GM18868 (cell line): ENCODE data around the gene CEP72.
"Not testable (repeated sequence)": the region's sequence is repeated elsewhere in the genome, so short reads cannot be mapped to it uniquely, and the experiment has no call there.

Experiments used
- ATAC-seq: cut with Tn5 transposase; IDR thresholded peaks from one replicate; pipeline ENCODE4 v1.9.1; 2021; ENCODE audit warnings: mild to moderate bottlenecking, moderate library complexity; ENCODE audit not compliant: unreplicated experiment

Gene CEP72

GRCh38 chr5:680836-681235, 68.7 kb downstream of the CEP72 start:
- not testable (repeated sequence) for ATAC-seq

DNA sequence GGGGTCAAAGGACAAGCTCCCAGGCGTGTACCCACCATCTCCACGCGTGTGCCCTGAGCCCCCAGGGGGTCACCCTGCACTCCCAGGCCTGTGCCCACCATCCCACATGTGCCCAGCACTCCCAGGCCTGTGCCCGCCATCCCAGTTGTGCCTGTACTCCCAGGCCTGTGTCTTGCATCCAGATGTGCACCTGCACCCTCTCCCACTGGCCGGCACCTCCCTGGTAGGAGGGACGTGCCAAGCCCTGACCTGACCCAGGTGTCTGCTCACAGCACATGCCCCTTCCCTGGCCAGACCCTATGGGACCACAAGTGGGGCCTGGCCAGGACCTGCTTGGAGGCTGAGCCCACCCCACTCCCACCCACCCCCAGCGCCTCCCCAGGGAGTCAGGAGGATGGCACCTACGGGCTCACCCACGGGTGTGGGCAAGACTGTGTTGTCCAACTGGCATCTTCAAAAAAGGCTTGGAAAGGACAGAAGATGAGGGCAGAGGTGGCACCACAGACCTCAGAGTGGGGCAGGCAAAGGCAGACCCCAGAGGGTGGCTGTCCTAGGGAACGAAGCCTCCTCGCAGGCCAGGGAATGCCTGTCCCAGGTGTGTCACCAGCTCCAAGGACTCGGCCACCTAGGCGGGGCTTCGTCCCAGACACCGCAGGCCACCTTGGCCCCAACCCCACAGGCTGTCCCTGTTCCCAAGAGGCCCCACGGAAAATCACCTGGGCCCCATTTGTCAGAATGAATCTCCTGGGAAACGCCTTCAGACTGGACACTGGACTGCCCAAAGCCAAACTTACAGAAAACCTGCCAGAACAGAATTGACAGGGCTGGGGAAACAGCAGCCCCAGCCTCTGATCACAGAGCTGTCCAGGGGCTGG, 69.4 kb downstream of the CEP72 start:
- ATAC-seq = not testable (repeated sequence)

- not testable (repeated sequence) for ATAC-seq
Measured at GRCh38 chr5:682216-682615, 70.1 kb downstream of the CEP72 start.

DNA sequence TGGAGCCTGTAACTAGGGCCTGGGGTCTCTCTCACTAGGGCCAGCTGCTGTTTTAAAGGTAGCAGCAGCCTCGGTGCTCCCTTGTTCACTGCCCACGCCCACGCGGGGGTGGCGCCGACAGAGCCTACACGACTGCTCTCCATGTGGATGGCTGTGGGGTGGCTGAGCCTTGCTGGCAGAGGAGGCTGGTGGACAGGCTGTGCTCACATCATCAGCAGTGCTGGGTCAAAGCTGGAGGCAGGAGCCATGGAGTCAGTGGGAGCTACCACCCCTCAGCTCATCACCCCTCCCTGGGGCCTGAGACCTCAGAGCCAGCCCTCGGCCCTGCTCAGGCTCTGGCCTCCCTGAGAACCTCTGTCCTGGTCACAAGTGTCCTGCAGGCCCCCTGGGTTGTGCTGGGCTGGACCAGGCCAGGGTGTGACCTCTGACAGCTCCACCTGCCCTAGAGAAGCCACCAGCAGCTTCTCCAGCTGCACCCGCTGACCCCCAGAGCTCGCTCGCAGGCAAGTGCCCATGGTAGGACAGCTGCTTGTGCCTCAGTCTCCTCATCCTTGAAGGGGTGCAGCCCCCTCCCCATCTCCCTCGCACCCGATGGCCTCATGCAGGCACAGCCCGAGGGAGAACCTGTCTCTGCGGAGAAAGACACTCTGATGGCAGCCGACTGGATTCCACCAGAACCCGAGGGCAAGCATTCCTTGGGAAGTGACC, 70.7 kb downstream of the CEP72 start:
- ATAC-seq = not testable (repeated sequence)

DNA sequence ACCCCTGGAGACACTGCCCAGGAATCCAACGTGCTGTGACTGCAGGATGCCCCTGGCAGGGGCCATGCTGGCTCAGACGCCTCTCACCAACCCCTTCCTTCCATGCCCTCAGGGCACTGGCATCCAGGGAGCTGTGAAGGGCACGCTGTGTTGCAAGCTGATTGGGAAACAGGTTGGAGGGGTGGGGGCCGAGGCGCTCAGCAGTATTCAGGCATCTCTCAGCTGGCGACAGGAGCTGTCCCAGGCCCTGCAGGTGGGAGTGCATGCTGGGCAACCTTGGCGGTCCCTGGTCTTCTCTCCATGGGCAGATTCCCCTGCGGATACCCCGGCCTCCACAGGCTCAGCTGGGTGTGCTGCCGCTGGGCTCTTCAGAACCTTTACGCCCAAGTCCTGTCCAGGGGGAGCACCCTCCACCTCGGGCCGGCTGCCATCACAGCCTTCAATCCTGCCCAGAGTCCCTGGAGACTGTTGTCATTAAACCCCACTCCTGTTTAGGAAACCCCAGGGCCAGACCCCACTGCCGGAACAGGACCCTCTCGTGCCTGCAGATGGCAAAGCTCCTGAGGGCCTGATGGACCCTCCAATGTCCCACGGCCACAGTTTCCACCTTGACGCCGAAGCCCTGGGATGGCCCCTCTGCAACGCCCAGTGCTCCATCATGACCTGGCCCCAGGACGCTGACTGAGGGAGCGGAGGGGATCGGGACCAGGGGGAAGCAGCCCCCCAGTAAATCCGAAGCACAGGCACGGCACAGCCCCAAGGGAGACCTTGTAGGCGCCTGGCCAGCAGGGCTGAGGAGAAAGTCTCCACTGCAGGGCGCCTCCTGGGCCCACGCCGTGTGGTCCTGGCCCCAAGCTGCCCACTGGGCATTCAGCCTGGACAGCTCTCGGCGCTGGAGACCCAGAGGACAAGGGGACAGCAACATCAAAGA, 71.7 kb downstream of the CEP72 start:
- no peak for ATAC-seq

- no peak for ATAC-seq
Measured at GRCh38 chr5:684751-685216, 72.6 kb downstream of the CEP72 start.

- ATAC-seq = no peak
Measured at GRCh38 chr5:685262-686171, 73.4 kb downstream of the CEP72 start.

DNA sequence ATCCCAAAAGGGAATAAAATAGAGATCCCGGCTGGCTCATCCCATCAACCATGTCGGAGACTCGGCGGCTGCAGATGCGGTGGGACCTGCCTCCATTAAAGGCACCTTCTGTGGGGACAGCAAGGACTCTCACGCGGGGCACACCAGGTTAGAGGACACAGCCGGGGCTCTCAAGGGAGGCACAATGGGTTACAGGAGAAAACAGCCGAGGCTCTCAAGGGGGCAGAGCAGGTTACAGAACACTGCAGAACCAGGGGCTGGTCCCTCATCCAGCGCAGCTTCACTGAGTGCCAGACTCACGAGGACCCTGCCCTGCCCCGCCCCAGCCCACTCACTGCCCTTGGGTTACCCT, 74.0 kb downstream of the CEP72 start:
- ATAC-seq = not testable (repeated sequence)

DNA sequence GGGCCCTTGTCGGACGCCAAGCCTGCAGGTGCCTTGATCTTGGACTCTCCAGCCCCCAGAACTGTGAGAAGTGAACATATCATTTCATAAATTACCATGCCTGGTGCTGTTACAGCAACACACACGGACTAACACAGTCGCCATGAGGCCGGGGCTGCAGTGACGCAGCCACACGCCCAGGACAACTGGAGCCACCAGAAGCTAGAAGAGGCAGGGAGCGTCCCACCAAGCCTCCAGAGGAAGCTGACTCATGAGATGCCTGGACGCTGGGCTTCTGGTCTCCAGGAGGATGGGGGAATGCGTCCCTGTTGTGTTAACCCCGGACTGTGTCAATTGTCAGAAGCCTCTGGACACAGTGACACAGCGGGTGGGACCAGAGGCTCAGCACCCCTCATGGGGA, 74.8 kb downstream of the CEP72 start:
- not testable (repeated sequence) for ATAC-seq

GRCh38 chr5:688348-689010, 76.3 kb downstream of the CEP72 start:
- not testable (repeated sequence) for ATAC-seq

DNA sequence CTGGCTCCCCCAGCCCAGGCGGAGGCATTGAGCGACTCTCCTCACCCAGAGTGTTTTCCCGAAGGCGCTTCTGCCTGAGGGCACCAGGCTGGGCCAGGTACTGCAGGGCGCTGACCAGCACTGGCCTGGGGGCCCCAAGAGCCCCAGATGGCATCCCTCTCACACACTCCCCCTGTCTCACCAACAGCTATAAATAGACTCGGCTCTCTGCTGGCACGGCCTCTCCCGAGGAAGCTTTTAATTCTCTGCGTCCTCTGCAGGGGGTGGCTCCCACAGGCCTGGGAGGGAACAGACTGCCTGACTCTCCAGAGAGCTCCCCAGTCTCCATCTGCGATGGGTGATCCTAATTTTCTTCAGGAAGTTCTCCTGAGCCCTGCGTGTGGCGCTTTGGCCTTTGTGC, 78.2 kb downstream of the CEP72 start:
- not testable (repeated sequence) for ATAC-seq

GRCh38 chr5:691049-691448, 78.9 kb downstream of the CEP72 start:
- not testable (repeated sequence) for ATAC-seq

DNA sequence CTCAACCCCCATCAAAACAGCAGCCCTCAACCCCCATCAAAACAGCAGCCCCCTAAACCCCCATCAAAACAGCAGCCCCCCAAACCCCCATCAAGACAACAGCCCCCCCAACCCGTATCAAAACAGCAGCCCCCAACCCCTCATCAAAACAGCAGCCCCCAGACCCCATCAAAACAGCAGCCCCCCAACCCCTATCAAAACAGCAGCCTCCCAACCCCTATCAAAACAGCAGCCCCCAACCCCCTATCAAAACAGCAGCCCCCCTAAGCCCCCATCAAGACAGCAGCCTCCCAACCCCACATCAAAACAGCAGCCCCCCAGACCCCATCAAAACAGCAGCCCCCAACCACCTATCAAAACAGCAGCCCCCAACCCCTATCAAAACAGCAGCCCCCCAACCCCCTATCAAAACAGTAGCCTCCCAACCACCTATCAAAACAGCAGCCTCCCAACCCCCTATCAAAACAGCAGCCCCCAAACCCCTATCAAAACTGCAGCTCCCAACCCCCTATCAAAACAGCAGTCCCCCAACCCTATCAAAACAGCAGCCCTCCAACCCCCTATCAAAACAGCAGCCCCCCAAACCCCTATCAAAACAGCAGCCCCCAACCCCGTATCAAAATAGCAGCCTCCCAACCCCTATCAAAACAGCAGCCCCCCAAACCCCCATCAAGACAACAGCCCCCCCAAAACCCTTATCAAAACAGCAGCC, 79.8 kb downstream of the CEP72 start:
- ATAC-seq = no peak

- ATAC-seq = not testable (repeated sequence)
Measured at GRCh38 chr5:692529-693041, 80.4 kb downstream of the CEP72 start.

DNA sequence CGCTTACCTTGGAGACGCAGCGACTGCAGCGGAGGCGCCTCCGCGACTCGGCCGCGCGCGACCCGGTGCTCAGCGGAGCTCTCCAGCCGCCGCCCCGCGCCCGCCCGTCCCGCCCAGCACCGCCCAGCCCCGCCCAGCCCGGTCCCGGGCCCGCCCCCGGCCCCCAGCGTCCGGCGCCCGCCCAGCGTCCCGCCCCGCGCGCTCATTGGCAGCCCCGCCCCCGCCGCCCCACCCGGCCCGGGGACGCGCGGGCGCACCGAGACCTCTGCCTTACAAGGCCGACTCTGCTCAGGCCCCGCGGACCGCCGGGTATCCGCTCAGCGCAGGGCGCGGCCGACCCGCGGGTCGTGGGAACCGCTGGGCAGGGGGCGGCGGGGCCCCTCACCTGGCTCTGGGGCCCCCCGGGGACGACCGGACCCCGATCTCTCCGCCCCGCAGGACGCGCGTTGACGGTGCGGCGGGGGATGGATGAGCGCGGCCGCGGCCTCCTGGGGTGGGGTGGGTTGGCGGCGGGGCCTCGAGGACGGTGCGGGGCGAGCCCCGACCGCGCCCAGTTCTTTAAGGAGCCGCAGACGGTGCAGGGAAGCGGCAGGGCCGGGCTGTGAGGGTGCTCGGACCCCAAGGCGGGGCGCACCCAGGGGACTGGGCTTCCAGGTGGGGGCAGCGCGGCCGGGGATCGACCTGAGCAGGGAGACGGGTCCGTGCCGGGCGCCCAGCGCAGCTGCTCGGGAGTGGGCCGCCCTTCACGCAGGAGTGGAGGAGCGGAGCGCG, 81.3 kb downstream of the CEP72 start, which contains the start of gene TPPP:
TSS of gene TPPP (minus strand) at position 82 of the 771 bp plus-strand sequence. CDS start 15,292 bp downstream, outside the sequence.
- peak; percentile 75 for ATAC-seq

- ATAC-seq = not testable (repeated sequence)
Measured at GRCh38 chr5:694042-694431, 81.9 kb downstream of the CEP72 start.

- not testable (repeated sequence) for ATAC-seq
Measured at GRCh38 chr5:695475-695874, 83.3 kb downstream of the CEP72 start.

DNA sequence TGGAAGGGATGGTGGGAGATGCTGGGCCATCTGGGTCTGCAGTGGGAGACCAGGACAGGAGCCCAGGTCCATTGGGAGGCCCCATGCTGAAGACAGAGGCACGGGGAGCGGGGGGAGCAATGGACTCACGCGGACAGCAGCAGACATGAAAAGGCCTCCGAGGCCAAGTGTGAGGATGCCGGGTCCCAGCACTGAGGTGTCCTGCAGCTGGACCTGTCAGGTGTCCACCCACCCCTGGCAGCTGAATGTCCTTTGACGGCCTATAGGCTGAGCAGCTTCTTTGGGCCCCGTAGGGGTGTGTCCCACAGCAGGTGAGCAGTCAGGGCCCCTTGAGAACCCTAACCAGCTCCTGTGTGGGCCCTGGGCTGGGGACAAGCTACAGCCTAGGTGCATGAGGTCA, 84.1 kb downstream of the CEP72 start:
- ATAC-seq = not testable (repeated sequence)
